BJ (cell line): ENCODE data around the gene SLC25A41. TPM values are rescaled to one million over a fixed set of nuclear protein-coding genes. Genes with fewer than 3 reads are reported as not detected.
A peak's percentile ranks its signal among the peaks of the same experiment; 100 is the strongest.

Experiments used
- CTCF ChIA-PET: fragments of 350-600 bp; formaldehyde crosslinking; extraction: SDS; loops from one replicate; lab custom pipeline; 2021; ENCODE audit warnings: antibody characterized with exemption, inconsistent platforms; lab: Yijun Ruan, JAX
- POLR2A ChIA-PET: fragments of 300-600 bp; sonication (Branson Sonifier 250); formaldehyde crosslinking; extraction: SDS; loops from one replicate; lab custom pipeline; 2021; ENCODE audit warnings: antibody characterized with exemption; lab: Charles Lee
- DNase-seq: peaks from one replicate; pipeline ENCODE4 v3.0.0-alpha.2; 2011; ENCODE audit warnings: low read depth
- H3K27me3 ChIP-seq: 2 replicates; pipeline ENCODE4 v1.6.0; 2011; ENCODE audit warnings: low read length; ENCODE audit not compliant: control insufficient read depth, insufficient read depth
- H3K36me3 ChIP-seq: 2 replicates; pipeline ENCODE4 v1.5.1; 2011; ENCODE audit warnings: low read length; ENCODE audit not compliant: control insufficient read depth, insufficient read depth
- H3K4me3 ChIP-seq: 2 replicates; pipeline ENCODE4 v1.5.1; 2011; ENCODE audit warnings: low read depth, mild to moderate bottlenecking, control low read depth, low read length
- polyA plus RNA-seq: library from polyadenylated mRNA; depleted of rRNA; stranded (reverse); fragments of >200 nt; gene quantifications from 2 replicates; pipeline ENCODE4 v1.2.3, GENCODE V29; 2011; rRNA removed
- small RNA-seq: library from RNA; depleted of rRNA; stranded (forward); fragments of <200 nt; gene quantifications from one replicate; pipeline ENCODE3, GENCODE V24; 2012; ENCODE audit warnings: low replicate concordance, low read depth; ENCODE audit not compliant: insufficient read length
- TF ChIP-seq, protein P1 (sequence below): IDR thresholded peaks from 2 replicates; pipeline ENCODE4 v1.5.1; 2011; ENCODE audit warnings: low read depth, mild to moderate bottlenecking, control low read depth, inconsistent platforms, low read length, moderate library complexity; ENCODE audit not compliant: insufficient read depth

Gene SLC25A41
- polyA plus RNA-seq, 1 experiment, result 0.05 TPM

- POLR2A ChIA-PET, result no interaction called here
- CTCF ChIA-PET, result interaction anchor here (0.6 kb wide), 1 partner anchor 14 kb away, joined by 6 read pairs; no protein-coding TSS in a partner anchor
Observed at GRCh38 chr19:6378041-6378440, 55.5 kb downstream of the SLC25A41 start.

DNA sequence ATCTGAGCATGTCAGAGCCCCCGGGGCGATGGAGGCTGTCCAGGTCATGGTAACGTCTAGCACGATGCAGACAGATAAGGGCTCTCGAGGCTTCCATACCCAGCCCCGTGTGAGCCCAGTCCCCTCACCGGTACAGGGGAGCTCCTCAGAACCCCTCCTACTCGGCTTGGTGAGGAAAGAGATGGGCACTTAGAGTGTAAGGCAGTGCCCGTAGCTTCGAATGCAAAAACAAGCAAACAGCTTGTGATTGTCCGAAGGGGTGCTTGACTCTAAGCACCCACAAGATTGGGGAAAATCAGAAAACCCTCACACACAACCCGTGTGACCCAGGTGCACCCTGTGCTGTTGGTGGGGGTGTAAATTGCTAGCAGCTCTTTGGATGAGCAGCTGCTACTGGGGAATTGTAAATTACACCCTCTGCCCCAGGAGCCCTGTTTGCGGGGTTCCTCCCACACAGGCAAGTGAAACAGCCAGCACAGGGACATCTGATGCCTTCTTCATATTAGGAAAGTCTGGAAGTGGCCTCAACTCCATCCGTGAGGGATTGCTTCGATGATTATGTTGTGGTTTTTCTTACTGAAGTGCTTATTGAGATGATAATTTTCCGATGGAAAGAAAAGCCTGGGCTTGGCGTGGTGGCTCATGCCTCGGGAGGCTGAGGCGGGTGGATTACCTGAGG is 56.9 kb downstream of the SLC25A41 start:
- POLR2A ChIA-PET, result no interaction called here
- TF ChIP-seq, protein P1, sequence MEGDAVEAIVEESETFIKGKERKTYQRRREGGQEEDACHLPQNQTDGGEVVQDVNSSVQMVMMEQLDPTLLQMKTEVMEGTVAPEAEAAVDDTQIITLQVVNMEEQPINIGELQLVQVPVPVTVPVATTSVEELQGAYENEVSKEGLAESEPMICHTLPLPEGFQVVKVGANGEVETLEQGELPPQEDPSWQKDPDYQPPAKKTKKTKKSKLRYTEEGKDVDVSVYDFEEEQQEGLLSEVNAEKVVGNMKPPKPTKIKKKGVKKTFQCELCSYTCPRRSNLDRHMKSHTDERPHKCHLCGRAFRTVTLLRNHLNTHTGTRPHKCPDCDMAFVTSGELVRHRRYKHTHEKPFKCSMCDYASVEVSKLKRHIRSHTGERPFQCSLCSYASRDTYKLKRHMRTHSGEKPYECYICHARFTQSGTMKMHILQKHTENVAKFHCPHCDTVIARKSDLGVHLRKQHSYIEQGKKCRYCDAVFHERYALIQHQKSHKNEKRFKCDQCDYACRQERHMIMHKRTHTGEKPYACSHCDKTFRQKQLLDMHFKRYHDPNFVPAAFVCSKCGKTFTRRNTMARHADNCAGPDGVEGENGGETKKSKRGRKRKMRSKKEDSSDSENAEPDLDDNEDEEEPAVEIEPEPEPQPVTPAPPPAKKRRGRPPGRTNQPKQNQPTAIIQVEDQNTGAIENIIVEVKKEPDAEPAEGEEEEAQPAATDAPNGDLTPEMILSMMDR, result no peak
- no peaks in the 10 kb centered on the region for H3K27me3 ChIP-seq
- peaks cover 21% of the 10 kb centered on the region for H3K36me3 ChIP-seq
- no peak for DNase-seq
- H3K4me3 ChIP-seq, result no peak overlapping the region
- CTCF ChIA-PET, result no interaction called here

More at GRCh38 chr19:6378041-6378440, 55.5 kb downstream of the SLC25A41 start:
- H3K4me3 ChIP-seq, result no peak overlapping the region
- DNase-seq, result peak; percentile 37
- H3K36me3 ChIP-seq, result peaks cover 25% of the 10 kb centered on the region
- TF ChIP-seq, protein P1, result no peak
- no peaks in the 10 kb centered on the region for H3K27me3 ChIP-seq

Small RNAs within 50 kb of the gene (small RNA-seq; reads per million reads assigned to genes)
- gene MIR6790 (not detected), gene MIR6885 (not detected)

Other genes with a start within 250 kb of the SLC25A41 start
- gene MLLT1, start 153.8 kb downstream of the SLC25A41 start, polyA plus RNA-seq, result 19.0 and 28.1 TPM in 2 replicates
- 0.05 and 0.10 TPM in 2 replicates for gene ACER1, start 100.2 kb downstream of the SLC25A41 start, polyA plus RNA-seq
- gene CLPP, start 72.2 kb downstream of the SLC25A41 start, polyA plus RNA-seq, result 45.9 and 69.9 TPM in 2 replicates
- gene ALKBH7, start 61.0 kb downstream of the SLC25A41 start, polyA plus RNA-seq, result 29.2 and 40.9 TPM in 2 replicates
- 0.32 and 0.48 TPM in 2 replicates for gene PSPN, start 57.8 kb downstream of the SLC25A41 start, polyA plus RNA-seq
- 45.3 and 49.4 TPM in 2 replicates for gene GTF2F1, start 40.6 kb downstream of the SLC25A41 start, polyA plus RNA-seq
- gene KHSRP, start 9.0 kb downstream of the SLC25A41 start, polyA plus RNA-seq, result 49.4 and 68.7 TPM in 2 replicates
- gene SLC25A23, start 26.0 kb upstream of the SLC25A41 start, polyA plus RNA-seq, result 6.3 and 7.4 TPM in 2 replicates
- gene CRB3, start 30.5 kb upstream of the SLC25A41 start, polyA plus RNA-seq, result not detected in 2 replicates
- gene DENND1C, start 48.0 kb upstream of the SLC25A41 start, polyA plus RNA-seq, result 0.07 TPM in 1 of 2 replicates, not detected in the other
- not detected in 2 replicates for gene TUBB4A, start 68.5 kb upstream of the SLC25A41 start, polyA plus RNA-seq
- 0.11 and 0.26 TPM in 2 replicates for gene TNFSF9, start 97.3 kb upstream of the SLC25A41 start, polyA plus RNA-seq
- gene CD70, start 157.4 kb upstream of the SLC25A41 start, polyA plus RNA-seq, result not detected in 2 replicates
- gene TNFSF14, start 236.4 kb upstream of the SLC25A41 start, polyA plus RNA-seq, result not detected in 2 replicates